Epidermal melanocyte (primary cell): ENCODE data around the gene ERFL.

Source experiments
- DNase-seq: peaks from one replicate; pipeline ENCODE4 v3.0.0; 2011; ENCODE audit warnings: low spot score; ENCODE audit not compliant: insufficient read length

Gene ERFL

GRCh38 chr19:41860419-41861115, 67.7 kb downstream of the ERFL start:
- DNase-seq: peak; percentile 16

- DNase-seq: peak; percentile 97
Measured at GRCh38 chr19:41859618-41860418, 68.4 kb downstream of the ERFL start, which contains the start of gene RPS19. Gene RPS19, plus strand, starts transcription at chr19:41860255. Its CDS starts 520 bp downstream, at chr19:41860775.

GRCh38 chr19:41859213-41859617, 69.0 kb downstream of the ERFL start:
- DNase-seq: no peak
